Natural killer cell treated with Interleukin-12 subunit alpha and Interleukin-12 subunit beta and Interleukin-15 and Interleukin-18, amount 100 ng/mL, for 72 hours (primary cell): ENCODE measurements around the gene SLC2A13. TPM values are rescaled to one million over a fixed set of nuclear protein-coding genes. Genes with fewer than 3 reads are reported as not detected.
"Not testable (repeated sequence)": the region's sequence is repeated elsewhere in the genome, so short reads cannot be mapped to it uniquely, and the experiment has no call there.

Experiments used
- ATAC-seq, 2 donors: fragments of 150-1000 bp; cut with Tn5 transposase in 1 of 2; sonication (Bioruptor Pico), chemical (Tn5 transposase) in 1 of 2; 2 replicates each; pipeline ENCODE4 v1.10.0; 2021
- DNase-seq: peaks from one replicate; pipeline ENCODE4 v3.0.0; 2022; ENCODE audit warnings: low spot score
- H3K27ac Mint-ChIP-seq, 2 donors: 1 replicate in 1 of 2; 2 replicates in 1 of 2; pipeline ENCODE4 v1.8.0; 2022; ENCODE audit warnings: mixed read lengths in 2 of 2, mild to moderate bottlenecking in 1 of 2, moderate library complexity in 1 of 2
- H3K27me3 Mint-ChIP-seq, 2 donors: 1 replicate in 1 of 2; 2 replicates in 1 of 2; pipeline ENCODE4 v1.8.0; 2022; ENCODE audit warnings: mixed read lengths in 2 of 2
- H3K36me3 Mint-ChIP-seq: one replicate; pipeline ENCODE4 v1.8.0; 2022; ENCODE audit warnings: mixed read lengths
- H3K4me1 Mint-ChIP-seq, 2 donors: 1 replicate in 1 of 2; 2 replicates in 1 of 2; pipeline ENCODE4 v1.8.0; 2022; ENCODE audit warnings: low read depth in 2 of 2, mixed read lengths in 2 of 2, mild to moderate bottlenecking in 1 of 2
- H3K4me3 Mint-ChIP-seq: one replicate; pipeline ENCODE4 v1.8.0; 2022; ENCODE audit warnings: mixed read lengths
- H3K9me3 Mint-ChIP-seq: 2 replicates; pipeline ENCODE4 v1.8.0; 2022; ENCODE audit warnings: mixed read lengths
- total RNA-seq, 2 donors: library from RNA; stranded (reverse); gene quantifications; one replicate each; pipeline ENCODE4 v1.2.3, GENCODE V29; 2022

Gene SLC2A13
- total RNA-seq, 2 donors from 2014 or later = 6.8 to 9.1 TPM

GRCh38 chr12:39867631-39868327 is 238.1 kb downstream of the SLC2A13 start:
- Mint-ChIP-seq H3K36me3 (peaks cover 14% of the 10 kb centered on the region), H3K27me3 (no peaks in the 10 kb centered on the region), H3K4me1 (no peaks in the 10 kb centered on the region), H3K9me3 (no peaks in the 10 kb centered on the region), H3K27ac (no peak overlapping the region), H3K4me3 (no peak overlapping the region)
- DNase-seq (no peak), ATAC-seq (no peak)

GRCh38 chr12:39866135-39866534 is 239.7 kb downstream of the SLC2A13 start:
- H3K4me3 Mint-ChIP-seq = no peak overlapping the region
- no peaks in the 10 kb centered on the region for H3K27me3 Mint-ChIP-seq
- peaks cover 14% of the 10 kb centered on the region for H3K36me3 Mint-ChIP-seq
- H3K4me1 Mint-ChIP-seq = no peaks in the 10 kb centered on the region
- DNase-seq (no peak), ATAC-seq (no peak)
- H3K27ac Mint-ChIP-seq = no peak overlapping the region
- no peaks in the 10 kb centered on the region for H3K9me3 Mint-ChIP-seq

GRCh38 chr12:39860695-39861094 is 245.2 kb downstream of the SLC2A13 start:
- peaks cover 11% of the 10 kb centered on the region for H3K36me3 Mint-ChIP-seq
- no peak overlapping the region for H3K4me3 Mint-ChIP-seq
- no peak overlapping the region for H3K27ac Mint-ChIP-seq
- H3K4me1 Mint-ChIP-seq = no peaks in the 10 kb centered on the region
- H3K9me3 Mint-ChIP-seq = no peaks in the 10 kb centered on the region
- H3K27me3 Mint-ChIP-seq = no peaks in the 10 kb centered on the region
- DNase-seq (no peak), ATAC-seq (no peak)

- no peak for DNase-seq
- H3K4me1 Mint-ChIP-seq = no peaks in the 10 kb centered on the region
- H3K4me3 Mint-ChIP-seq = no peak overlapping the region
- H3K36me3 Mint-ChIP-seq = peaks cover 5% of the 10 kb centered on the region
- no peak overlapping the region for H3K27ac Mint-ChIP-seq
- ATAC-seq = no peak
- no peaks in the 10 kb centered on the region for H3K27me3 Mint-ChIP-seq
- peaks cover 4% of the 10 kb centered on the region for H3K9me3 Mint-ChIP-seq
Measured at GRCh38 chr12:39853003-39853402, 252.9 kb downstream of the SLC2A13 start.

GRCh38 chr12:39852346-39852745 is 253.5 kb downstream of the SLC2A13 start:
- H3K4me1 Mint-ChIP-seq = no peaks in the 10 kb centered on the region
- DNase-seq (no peak), ATAC-seq (no peak)
- no peaks in the 10 kb centered on the region for H3K27me3 Mint-ChIP-seq
- H3K9me3 Mint-ChIP-seq = peaks cover 4% of the 10 kb centered on the region
- H3K4me3 Mint-ChIP-seq = no peak overlapping the region
- peaks cover 5% of the 10 kb centered on the region for H3K36me3 Mint-ChIP-seq
- no peak overlapping the region for H3K27ac Mint-ChIP-seq

GRCh38 chr12:39848218-39848617 is 257.7 kb downstream of the SLC2A13 start:
- not testable (repeated sequence) for H3K27ac Mint-ChIP-seq, H3K36me3 Mint-ChIP-seq, H3K27me3 Mint-ChIP-seq, ATAC-seq, H3K4me1 Mint-ChIP-seq, H3K9me3 Mint-ChIP-seq, H3K4me3 Mint-ChIP-seq, DNase-seq

GRCh38 chr12:39846971-39847650 is 258.8 kb downstream of the SLC2A13 start:
- no peak for DNase-seq
- H3K27ac Mint-ChIP-seq = no peak overlapping the region
- no peaks in the 10 kb centered on the region for H3K36me3 Mint-ChIP-seq
- H3K4me3 Mint-ChIP-seq = no peak overlapping the region
- no peaks in the 10 kb centered on the region for H3K4me1 Mint-ChIP-seq
- ATAC-seq = no peak
- H3K9me3 Mint-ChIP-seq = no peaks in the 10 kb centered on the region
- no peaks in the 10 kb centered on the region for H3K27me3 Mint-ChIP-seq

- no peak overlapping the region for H3K4me3 Mint-ChIP-seq
- no peaks in the 10 kb centered on the region for H3K27me3 Mint-ChIP-seq
Measured at GRCh38 chr12:39846304-39846703, 259.6 kb downstream of the SLC2A13 start.

GRCh38 chr12:39840422-39840821 is 265.5 kb downstream of the SLC2A13 start:
- no peak overlapping the region for H3K27ac Mint-ChIP-seq
- no peaks in the 10 kb centered on the region for H3K4me1 Mint-ChIP-seq
- H3K9me3 Mint-ChIP-seq = no peaks in the 10 kb centered on the region
- no peak overlapping the region for H3K4me3 Mint-ChIP-seq
- no peak for DNase-seq
- no peaks in the 10 kb centered on the region for H3K36me3 Mint-ChIP-seq
- H3K27me3 Mint-ChIP-seq = no peaks in the 10 kb centered on the region
- no peak for ATAC-seq

More at GRCh38 chr12:39846304-39846703, 259.6 kb downstream of the SLC2A13 start:
- DNase-seq = no peak
- no peaks in the 10 kb centered on the region for H3K9me3 Mint-ChIP-seq
- H3K27ac Mint-ChIP-seq = no peak overlapping the region
- H3K4me1 Mint-ChIP-seq = no peaks in the 10 kb centered on the region
- H3K36me3 Mint-ChIP-seq = no peaks in the 10 kb centered on the region
- no peak for ATAC-seq

GRCh38 chr12:39839072-39839471 is 266.8 kb downstream of the SLC2A13 start:
- no peak overlapping the region for H3K27ac Mint-ChIP-seq
- H3K4me1 Mint-ChIP-seq = no peaks in the 10 kb centered on the region
- no peaks in the 10 kb centered on the region for H3K36me3 Mint-ChIP-seq
- ATAC-seq = no peak
- no peak overlapping the region for H3K4me3 Mint-ChIP-seq
- no peaks in the 10 kb centered on the region for H3K27me3 Mint-ChIP-seq
- H3K9me3 Mint-ChIP-seq = no peaks in the 10 kb centered on the region
- no peak for DNase-seq

- Mint-ChIP-seq H3K9me3 (no peaks in the 10 kb centered on the region), H3K27me3 (no peaks in the 10 kb centered on the region), H3K4me1 (no peaks in the 10 kb centered on the region), H3K4me3 (no peak overlapping the region), H3K36me3 (no peaks in the 10 kb centered on the region), H3K27ac (no peak overlapping the region)
- DNase-seq = no peak
- ATAC-seq = no peak
Measured at GRCh38 chr12:39835517-39836489, 270.1 kb downstream of the SLC2A13 start.

- no peak for ATAC-seq
- peaks cover 4% of the 10 kb centered on the region for H3K36me3 Mint-ChIP-seq
- no peaks in the 10 kb centered on the region for H3K4me1 Mint-ChIP-seq
- H3K9me3 Mint-ChIP-seq = no peaks in the 10 kb centered on the region
- H3K27ac Mint-ChIP-seq = no peak overlapping the region
- H3K4me3 Mint-ChIP-seq = no peak overlapping the region
- H3K27me3 Mint-ChIP-seq = no peaks in the 10 kb centered on the region
- no peak for DNase-seq
Measured at GRCh38 chr12:39831587-39832315, 274.1 kb downstream of the SLC2A13 start.

- ATAC-seq (no peak), DNase-seq (no peak)
- no peaks in the 10 kb centered on the region for H3K9me3 Mint-ChIP-seq
- no peak overlapping the region for H3K27ac Mint-ChIP-seq
- no peaks in the 10 kb centered on the region for H3K4me1 Mint-ChIP-seq
- no peak overlapping the region for H3K4me3 Mint-ChIP-seq
- H3K36me3 Mint-ChIP-seq = peaks cover 4% of the 10 kb centered on the region
- no peaks in the 10 kb centered on the region for H3K27me3 Mint-ChIP-seq
Measured at GRCh38 chr12:39830852-39831520, 274.9 kb downstream of the SLC2A13 start.
